Pons (tissue), 1 donor: ENCODE data around the gene PP2D1.
"Not testable (repeated sequence)": the region's sequence is repeated elsewhere in the genome, so short reads cannot be mapped to it uniquely, and the experiment has no call there.

Experiments
- DNase-seq: peaks from one replicate; pipeline ENCODE4 v3.0.0-alpha.2; 2016; ENCODE audit warnings: low spot score

The PP2D1 gene, protein sequence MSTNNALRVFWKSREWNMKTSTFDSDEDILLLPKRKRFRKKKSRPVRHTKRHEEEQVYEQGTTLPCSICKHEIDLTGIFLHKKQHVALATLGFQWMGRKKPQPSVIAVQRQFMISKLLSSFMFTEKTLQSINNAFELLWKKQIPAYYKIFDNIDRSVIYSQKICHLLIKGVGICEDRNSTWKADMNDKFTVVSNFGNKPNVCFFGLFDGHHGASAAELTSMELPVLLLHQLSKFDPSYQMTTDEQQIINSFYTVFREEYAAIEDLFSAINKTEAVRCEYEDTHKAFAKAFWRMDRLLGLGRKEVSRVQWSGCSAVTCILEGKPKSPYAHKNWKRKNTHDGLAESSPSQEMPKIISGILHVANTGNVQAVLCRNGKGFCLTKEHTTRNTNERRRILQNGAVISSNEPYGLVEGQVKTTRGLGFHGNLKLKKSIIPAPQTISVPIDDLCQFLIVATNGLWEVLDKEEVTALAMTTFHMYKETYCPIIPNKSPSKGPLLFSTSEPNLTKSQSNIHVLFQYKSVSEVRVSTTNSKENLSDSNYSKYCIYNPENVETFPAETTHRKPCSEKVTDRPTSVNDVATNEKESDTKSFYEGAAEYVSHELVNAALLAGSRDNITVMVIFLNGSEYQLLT

DNA sequence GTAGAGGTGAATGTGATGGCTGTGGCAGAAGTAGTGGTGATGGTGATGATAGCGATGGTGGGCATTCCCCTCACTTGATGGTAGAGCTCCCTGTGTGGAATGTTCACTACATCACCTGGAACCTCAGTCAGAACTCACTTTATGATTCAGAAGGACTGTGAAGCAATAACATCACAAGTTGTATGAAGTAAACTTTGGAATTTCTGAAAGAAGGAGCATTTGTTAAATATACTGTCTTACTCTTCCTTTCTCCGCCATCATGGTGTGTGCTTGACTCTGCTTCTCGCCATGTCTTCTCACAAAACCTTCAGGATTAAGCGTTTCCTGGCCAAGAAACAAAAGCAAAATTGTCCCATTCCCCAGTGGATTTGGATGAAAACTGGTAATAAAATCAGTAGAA, at the start of gene PP2D1:
Gene PP2D1, minus strand, starts transcription at position 101 of the 400 bp plus-strand sequence. CDS start 192 bp downstream, outside the sequence.
- DNase-seq = no peak

DNA sequence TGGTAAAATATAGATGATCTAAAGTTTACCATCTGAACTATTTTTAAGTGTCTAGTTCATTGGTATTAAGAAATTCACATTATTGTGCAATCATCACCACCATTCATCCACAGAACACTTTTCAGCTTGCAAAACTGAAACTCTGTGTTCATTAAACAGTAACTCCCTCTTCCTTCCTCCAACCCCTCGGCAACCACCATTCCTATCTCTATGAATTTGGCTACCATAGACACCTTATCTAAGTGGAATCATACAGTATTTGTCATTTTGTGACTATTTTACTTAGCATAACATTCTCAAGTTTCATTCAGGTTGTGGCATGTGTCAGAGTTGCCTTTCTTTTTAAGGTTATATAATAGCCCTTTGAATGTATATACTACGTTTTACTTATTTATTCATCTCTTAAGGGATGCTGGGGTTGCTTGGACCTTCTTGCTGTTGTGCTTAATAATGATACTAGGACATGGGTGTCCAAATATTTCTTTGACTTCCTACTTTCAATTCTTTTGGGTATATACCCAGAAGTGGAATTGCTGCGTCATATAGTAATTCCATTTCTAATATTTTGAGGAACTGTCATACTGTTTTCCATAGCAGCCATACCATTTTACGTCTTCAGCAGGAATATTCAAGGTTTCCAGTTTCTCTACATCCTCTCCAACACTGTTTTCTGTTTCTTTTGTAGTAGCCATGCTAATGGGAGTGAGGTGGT, 49.1 kb upstream of the PP2D1 start:
- no peak for DNase-seq

DNA sequence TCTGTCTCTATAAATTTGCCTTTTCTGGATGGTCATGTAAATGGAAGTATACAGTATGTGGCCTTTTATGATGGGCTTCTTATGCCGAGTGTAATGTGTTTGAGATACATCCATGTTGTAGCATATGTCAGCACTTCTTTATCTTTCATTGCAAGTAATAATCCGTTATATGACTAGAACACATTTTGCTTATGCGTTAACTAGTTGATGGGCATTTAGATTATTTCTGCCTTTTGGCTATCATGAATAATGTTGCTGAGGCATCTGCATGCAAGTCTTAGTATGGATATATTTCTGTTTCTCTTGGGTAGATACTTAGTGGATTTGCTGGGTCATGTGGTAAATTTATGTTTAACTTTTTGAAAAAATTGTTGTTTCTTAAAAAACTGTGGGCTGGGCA, 47.9 kb upstream of the PP2D1 start:
- no peak for DNase-seq

DNA sequence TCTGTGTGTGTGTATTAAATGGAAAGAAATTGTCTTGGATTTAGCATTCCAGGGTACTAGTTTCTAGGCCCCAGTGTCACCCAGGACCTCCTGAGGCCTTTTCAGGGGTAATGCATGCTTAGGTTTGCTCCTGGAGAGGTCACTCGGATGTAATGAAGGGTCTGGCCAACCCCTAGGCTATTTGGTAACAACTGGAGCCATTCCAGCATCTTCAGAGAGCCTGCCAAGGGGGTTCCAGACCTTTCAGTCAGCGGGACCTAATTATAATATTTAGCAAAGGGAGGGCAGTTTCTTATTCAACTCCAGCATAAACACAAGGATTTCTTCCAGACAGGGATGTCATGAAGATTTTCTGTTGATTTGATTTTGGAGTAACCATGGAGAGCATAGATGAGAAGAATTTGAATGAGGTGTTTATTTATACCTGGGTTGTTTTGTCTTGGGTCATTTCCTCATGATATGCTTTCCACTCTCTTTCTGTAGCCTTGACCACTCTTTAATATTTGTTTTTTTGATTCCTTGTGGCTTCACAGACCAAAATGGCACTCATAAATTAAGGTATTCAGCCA, 45.6 kb upstream of the PP2D1 start:
- peak; percentile 37 for DNase-seq

DNA sequence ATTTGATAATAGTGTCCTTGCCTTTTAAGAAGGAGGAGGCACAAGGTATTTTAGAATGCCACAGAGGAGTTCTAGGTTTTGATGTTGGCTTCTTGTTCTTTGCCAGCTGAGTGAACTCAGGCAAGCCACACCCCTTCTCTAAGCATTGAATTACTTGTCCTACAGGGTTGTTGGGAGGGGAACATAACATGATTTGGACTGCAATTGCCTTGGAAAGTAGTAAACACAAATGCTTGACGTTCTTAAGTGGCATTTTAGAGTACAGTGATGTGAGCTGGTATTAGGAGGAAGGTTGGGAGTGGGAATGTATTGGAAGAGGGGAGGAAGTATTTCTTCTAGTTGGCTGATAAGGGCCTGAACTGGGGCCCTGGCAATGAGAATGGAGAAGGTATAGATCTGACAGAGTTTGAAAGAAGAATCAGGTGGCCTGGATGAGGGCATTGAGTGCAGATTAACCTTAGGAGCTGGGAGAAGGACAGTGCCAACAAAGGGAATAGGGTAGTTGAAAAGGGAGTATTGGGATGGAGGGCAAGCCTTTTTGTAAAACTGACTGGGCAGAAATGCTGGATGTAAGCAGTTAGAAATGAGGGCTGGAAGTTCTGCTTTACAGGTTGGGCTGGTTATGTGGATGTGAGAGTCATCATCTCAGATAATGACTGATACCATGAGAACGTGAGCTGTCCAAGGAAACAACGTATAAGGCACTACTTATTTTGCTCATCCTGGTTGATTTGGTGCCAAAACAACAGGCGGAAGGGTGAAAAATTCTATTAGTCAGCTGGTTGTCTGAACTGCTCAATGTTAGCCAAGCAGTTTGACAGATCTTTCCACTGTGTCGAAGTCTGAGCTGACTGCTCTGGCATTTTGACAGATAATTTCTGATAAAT, 44.9 kb upstream of the PP2D1 start:
- DNase-seq = peak; percentile 40

DNA sequence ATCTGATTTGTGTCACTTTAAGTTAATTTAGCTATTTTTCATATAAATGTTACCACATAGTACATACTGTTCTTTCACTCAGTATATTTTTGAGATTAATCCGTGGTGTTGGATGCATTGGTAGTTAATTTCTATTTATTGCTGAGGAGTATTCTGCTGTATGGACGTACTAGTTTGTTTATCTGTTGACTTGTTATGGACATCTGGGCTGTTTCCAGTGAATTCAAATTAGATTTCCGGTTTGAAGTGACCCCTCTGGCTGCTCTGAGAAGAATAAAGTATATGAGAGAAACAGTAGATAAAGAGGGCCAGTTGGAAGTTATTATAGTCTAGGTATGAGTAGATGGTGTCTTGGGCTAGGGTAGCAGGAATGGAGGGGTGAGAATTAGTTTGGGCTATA, 43.8 kb upstream of the PP2D1 start:
- DNase-seq = peak; percentile 19

DNA sequence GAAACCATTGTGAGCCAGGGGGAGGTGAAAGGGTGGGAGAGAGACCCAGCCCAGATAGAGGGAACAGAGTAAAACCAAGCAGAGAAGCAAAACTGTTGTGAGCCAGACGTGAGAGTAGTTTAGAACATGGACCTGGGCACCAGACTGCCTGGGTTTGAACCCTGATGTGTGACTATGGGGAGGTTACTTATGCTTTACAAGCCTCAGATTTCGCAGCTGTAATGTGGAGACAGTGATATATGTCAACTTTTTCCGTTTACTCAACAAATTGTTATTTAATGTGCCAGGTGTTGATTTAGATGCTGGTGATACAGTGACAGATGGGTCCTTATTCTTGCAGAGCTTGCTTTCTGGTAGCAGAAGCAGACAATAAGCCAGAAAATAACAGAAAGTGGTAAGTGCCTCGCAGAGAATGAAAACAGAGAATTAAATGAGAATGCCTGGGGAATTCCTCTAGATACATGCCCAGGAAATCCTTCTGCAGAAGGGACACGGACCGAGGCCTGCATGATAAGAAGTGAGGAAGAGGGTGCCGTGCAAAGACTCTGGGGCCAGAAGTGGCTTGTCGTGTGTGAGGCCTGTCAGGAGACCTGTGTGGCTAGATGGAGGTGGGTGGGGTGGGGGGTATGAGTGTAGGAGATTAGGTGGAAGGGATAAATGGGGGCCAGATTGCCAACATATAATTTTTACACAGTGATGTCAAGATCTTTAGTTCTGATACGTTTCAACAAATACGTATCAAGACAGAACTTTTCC, 43.1 kb upstream of the PP2D1 start:
- peak; percentile 49 for DNase-seq

DNA sequence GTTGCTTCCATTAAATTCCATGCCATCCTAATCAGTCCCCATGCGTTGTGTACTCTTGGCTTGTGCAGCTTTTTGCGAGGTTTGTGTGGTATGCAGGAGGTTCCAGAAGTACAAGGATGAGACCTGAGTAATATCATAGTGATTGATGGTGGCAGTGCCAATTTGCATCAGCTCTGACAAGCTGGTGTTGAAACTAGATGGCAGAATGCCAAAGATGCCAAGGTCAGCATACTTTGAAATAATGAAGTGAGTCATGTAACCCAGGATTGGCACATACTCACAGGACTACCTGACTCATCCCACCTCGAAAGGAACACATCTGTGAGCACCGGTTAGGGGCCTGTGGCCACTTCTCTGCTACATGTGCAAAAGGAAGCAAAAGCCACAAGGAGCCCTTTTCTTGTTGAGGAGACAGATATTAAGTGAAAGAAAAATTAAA, 42.5 kb upstream of the PP2D1 start:
- DNase-seq = peak; percentile 59

DNA sequence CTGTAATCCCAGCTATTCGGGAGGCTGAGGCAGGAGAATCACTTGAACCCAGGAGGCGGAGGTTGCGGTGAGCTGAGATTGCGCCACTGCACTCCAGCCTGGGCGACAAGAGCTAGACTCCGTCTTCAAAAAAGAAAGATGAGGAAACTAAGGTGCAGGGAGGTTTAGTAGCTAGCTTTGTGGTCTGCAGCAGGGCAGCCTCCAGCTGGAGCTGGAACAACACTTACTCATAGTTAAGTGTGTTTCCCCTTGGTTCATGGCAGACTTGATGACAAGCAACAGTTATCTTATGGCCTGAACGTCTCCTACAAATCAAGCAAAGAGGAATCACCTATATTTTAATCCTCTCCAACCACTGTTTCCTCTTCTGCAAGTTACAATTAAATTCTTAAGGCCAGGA, 40.8 kb upstream of the PP2D1 start:
- DNase-seq = no peak

DNA sequence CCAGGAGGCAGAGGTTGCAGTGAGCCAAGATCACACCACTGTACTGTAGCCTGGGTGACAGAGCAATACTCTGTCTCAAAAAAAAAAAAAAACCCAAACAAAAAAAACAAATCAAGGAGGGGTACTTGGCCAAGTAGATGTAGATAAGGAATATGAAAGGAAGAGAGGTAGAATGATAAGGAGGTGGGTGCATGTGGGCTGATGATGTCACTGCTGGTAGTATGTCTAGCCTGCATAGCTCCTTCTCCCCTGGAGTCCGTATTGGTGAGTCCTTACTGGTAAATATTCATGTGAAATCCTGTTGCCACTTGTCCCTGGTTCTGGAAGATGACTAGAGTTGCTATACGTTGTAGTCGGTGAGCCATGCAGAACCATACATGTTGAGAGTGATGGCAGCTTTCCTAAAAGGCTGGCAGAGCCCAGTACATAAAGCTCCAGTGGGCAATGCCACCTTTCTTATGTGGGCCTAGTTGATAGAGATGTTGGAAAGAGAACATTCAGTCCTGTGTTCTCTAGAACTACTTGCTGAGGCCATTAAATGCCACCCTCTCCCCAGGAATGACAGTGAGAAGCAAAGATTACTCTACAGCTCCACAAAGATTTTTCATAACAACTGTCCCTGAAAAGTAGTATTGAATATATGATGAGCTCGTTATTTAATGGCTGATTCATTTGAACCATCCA, 39.2 kb upstream of the PP2D1 start:
- no peak for DNase-seq

DNA sequence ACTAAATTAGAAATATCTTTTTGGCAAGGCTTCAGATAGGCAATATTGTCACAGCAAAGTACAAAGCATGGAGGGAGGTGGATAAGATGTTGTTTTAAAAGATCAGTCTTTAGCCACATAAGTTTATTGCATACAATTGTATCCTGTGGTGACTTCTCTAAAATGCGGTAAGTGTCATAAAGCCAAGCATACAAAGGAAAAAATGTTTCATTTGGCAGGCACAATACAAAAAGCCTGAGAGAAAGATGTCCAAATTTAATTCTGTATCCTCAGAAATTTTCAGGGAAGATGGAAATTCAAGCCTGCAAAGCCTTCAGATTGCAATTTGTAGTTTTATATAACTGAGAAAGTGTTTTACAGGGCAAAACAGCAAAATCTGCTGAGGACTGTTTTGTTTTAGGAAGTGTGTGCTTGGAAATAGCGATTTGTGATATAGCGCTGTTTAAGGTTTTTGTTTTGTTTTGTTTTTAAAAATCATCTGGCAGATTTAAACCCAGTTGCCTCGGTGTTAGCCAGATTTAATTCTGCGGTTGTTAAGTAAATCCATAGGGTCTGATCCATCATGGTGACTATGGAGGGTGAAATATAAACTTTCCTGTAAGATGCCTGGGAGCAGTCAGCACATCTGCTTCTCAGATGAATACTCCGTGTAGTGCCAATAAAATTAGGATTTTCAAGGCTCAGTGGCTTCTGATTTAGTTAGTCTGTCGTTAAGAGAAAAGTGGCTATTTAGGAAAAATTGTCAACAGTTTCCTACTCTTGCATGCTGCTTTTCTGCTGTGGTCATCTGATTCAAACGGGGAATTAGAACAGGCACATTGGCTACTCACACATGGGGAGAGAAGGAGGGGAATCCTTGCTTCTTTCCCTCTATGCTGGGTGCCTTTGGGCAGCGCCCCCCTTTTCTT, 36.2 kb upstream of the PP2D1 start:
- peak; percentile 75 for DNase-seq

DNA sequence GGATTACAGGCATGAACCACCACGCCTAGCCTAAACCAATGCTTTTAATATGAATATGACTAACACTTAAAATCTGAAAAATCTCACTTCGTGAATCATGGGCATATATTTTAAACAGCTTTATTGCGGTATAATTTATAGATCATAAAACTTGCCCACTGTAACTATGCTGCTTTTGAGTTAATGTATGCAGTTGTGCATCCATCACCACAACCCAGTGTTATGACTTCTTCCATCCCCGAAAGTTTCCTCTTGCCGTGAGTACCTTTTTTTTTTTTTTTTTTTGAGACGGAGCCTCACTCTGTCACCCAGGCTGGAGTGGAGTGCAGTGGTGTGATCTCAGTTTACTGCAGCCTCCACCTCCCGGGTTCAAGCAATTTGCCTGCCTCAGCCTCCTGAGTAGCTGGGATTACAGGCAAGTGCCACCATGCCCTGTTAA, 35.3 kb upstream of the PP2D1 start:
- no peak for DNase-seq

DNA sequence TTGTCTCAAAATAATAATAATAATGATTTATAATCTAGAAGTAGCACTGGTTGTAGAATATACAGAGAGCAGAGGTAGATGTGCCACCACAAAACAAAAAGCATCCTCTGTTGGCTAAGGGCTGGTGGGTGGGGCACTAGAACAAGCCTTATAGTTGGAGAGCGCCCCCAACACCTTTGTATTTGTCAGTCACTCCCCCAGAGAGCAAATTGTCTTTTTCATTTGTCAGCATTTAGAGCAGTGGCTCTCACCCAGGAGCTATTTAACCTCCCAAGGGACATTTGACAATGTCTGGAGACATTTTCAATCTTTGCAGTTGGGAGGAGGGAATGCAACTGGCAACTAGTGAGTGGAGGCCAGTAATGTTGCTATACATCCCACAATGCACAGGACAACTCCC, 34.5 kb upstream of the PP2D1 start:
- no peak for DNase-seq

DNA sequence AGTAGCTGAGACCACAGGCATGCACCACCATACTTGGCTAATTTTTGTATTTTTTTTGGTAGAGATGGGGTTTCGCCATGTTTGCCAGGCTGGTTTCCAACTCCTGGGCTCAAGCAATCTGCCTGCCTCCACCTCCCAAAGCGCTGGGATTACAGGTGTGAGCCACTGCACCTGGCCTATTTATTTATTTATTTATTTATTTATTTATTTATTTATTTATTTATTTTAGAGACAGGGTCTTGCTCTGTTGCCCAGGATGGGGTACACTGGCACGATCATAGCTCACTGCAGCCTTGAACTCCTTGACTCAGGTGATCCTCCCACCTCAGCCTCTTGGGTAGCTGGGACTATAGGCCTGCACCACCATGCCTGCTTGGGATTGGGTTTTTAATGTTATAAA, 33.1 kb upstream of the PP2D1 start:
- DNase-seq = not testable (repeated sequence)

DNA sequence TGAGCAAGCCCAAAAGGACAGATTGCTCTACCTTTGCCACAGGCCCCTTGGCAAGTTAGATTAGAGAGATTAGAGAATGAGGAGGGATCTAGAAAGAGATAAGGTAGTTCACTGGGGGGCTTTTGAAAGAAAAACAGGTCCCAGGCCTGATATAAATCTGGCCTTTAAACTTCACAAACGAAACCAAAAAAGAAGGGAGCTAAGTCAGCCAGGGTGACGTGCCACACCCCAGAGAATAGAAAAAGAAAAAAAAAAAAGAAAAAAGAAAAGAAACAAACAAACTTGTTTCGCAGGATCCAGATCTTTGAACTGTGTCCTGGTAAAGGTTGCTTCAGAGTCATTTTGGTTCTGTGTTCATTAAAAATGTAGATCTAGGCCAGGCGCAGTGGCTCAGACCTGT, 31.8 kb upstream of the PP2D1 start:
- DNase-seq = no peak

DNA sequence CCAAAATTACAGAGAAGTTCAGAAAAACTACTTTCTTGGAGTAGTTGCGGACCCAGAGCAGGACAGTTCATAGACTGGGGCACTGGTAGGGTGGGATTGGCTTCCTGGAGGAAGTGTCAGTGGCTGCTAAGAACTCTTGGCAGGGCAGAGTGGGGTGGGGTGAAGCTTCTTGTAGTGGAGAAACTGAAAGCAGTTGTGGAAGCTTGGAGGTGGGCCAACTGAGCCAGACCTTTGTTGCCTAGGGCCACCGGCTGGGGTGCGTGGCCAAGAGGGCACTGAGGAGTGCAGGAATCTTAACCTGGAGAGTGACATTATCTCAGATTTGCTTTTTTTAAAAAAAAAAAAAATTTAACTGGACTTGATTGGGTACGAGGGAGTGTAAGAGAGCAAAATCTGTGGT, 31.3 kb upstream of the PP2D1 start:
- peak; percentile 83 for DNase-seq

DNA sequence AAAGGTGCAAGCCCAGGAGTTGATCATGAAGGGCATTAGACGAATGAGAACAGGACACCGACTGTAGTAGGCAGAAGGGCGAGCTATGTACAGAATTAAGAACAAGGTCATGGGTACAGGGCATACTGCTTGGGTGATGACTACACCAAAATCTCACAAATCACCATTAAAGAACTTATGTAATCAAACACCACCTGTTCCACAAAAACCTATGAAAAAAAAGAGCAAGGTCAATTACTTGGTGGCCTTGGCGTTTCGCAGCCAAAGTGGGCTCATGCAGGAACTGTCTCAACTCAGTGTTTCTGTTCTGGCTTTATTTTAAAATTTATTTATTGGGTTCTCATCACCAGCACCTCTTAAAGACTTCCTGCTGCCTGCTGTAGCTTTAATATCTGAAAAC, 30.3 kb upstream of the PP2D1 start:
- no peak for DNase-seq

DNA sequence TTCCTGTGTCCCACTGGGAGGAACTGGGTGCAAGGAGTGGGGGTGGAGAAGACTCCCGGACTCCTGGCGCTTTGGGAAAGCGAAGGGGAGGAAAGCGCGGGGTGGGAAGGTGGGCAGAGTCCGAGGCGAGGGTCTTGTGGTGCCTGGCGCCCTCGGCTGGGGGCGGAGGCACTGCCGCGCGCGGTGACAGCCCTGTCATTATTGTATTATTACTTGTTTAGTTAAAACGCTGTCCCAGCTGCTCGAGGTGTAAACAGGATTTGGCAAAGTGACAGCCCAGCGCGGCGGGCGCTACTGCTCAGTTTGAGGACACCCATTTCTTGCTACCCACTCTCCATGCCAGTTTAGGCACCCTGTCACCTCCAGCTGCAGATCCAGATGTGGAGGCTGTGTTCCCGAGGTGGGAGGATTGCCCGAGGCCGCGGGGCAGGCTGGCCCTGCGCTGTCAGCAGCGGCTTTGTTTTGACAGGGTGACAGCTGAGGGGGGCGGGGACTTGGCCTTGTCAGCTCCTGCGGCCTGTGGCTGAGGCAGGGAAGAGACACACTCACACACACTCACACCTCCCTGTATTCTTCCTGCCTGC, 29.2 kb upstream of the PP2D1 start:
- peak; percentile 96 for DNase-seq
